Upper lobe of left lung (tissue), 4 donors: ENCODE results near the gene GLRA1.

ENCODE experiments used
- POLR2A ChIP-seq, 4 donors: fragments of 450-650 bp; IDR thresholded peaks; one replicate each; pipeline ENCODE4 v1.5.1; 2016 to 2017; ENCODE audit warnings: antibody characterized with exemption in 4 of 4, mild to moderate bottlenecking in 2 of 4
- POLR2AphosphoS5 ChIP-seq, 2 donors: sonication (generic); formaldehyde crosslinking; IDR thresholded peaks; one replicate each; pipeline ENCODE4 v1.5.1; 2017; ENCODE audit warnings: antibody characterized with exemption in 2 of 2
- TF ChIP-seq, protein P1 (sequence below), 6 experiments: fragments of 450-650 bp in 4 of 6; fragments of 200-600 bp in 2 of 6; sonication (generic) in 2 of 6; IDR thresholded peaks; one replicate each; pipeline ENCODE4 v1.5.1; 2016 to 2019; ENCODE audit warnings: antibody characterized with exemption in 6 of 6

DNA sequence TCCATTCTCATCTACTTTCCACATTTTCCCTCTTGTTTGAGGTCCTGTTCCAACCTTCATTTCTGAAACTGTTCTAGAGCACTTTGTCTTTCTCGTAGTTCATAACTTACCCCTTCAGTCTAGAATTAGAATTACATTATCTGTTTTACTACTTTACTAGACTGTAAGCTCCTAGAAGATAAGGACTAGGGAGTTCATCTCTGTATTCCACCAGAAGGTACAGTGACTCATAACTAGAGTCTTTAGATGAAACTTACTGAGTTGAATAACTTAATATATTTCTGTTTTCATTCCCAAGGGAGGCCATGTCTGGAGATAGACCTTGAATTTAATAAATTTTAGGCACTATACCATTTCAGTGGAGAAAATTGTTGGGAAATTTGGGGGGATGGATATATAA is 114.2 kb downstream of the GLRA1 start:
- TF ChIP-seq, protein P1, sequence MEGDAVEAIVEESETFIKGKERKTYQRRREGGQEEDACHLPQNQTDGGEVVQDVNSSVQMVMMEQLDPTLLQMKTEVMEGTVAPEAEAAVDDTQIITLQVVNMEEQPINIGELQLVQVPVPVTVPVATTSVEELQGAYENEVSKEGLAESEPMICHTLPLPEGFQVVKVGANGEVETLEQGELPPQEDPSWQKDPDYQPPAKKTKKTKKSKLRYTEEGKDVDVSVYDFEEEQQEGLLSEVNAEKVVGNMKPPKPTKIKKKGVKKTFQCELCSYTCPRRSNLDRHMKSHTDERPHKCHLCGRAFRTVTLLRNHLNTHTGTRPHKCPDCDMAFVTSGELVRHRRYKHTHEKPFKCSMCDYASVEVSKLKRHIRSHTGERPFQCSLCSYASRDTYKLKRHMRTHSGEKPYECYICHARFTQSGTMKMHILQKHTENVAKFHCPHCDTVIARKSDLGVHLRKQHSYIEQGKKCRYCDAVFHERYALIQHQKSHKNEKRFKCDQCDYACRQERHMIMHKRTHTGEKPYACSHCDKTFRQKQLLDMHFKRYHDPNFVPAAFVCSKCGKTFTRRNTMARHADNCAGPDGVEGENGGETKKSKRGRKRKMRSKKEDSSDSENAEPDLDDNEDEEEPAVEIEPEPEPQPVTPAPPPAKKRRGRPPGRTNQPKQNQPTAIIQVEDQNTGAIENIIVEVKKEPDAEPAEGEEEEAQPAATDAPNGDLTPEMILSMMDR (IDR thresholded peaks at IDR 0.05), result no peak
- no peak for TF ChIP-seq POLR2AphosphoS5 (IDR thresholded peaks at IDR 0.05)
- no peak for TF ChIP-seq POLR2A (IDR thresholded peaks at IDR 0.05)
